WTC11 (cell line): ENCODE measurements around the gene PHKA1.

Source experiments
- NFE2L1 ChIP-seq: sonication (generic); formaldehyde crosslinking; IDR thresholded peaks from 2 replicates; pipeline ENCODE4 v1.8.1; 2023; ENCODE audit warnings: missing genetic modification reagents
- OVOL2 ChIP-seq: fragments of 250-450 bp; sonication (Bioruptor Pico); IDR thresholded peaks from 2 replicates; pipeline ENCODE4 v1.9.0; 2021; ENCODE audit warnings: mild to moderate bottlenecking, borderline replicate concordance
- SP1 ChIP-seq: sonication (generic); formaldehyde crosslinking; conservative IDR thresholded peaks from 2 replicates; pipeline ENCODE4 v1.8.1; 2022; ENCODE audit warnings: missing genetic modification reagents
- TCF7 ChIP-seq: sonication (generic); formaldehyde crosslinking; IDR thresholded peaks from 2 replicates; pipeline ENCODE4 v1.8.0; 2022; ENCODE audit warnings: mild to moderate bottlenecking, low read depth, missing genetic modification reagents, moderate library complexity
- ZNF121 ChIP-seq: sonication (generic); formaldehyde crosslinking; IDR thresholded peaks from 2 replicates; pipeline ENCODE4 v1.8.0; 2023; ENCODE audit warnings: missing genetic modification reagents
- ZNF263 ChIP-seq: sonication (generic); formaldehyde crosslinking; IDR thresholded peaks from 2 replicates; pipeline ENCODE4 v1.8.1; 2022; ENCODE audit warnings: low read depth, mild to moderate bottlenecking, moderate library complexity, missing genetic modification reagents
- ZNF423 ChIP-seq: fragments of 250-450 bp; sonication (Bioruptor Pico); IDR thresholded peaks from 2 replicates; pipeline ENCODE4 v2.1.2; 2022; ENCODE audit warnings: mild to moderate bottlenecking, moderate library complexity
- TF ChIP-seq, protein P1 (sequence below): fragments of 200-600 bp; IDR thresholded peaks from 2 replicates; pipeline ENCODE4 v1.8.0; 2022; ENCODE audit warnings: antibody characterized with exemption
- TF ChIP-seq, protein P2 (sequence below): sonication (generic); formaldehyde crosslinking; IDR thresholded peaks from 2 replicates; pipeline ENCODE4 v1.8.0; 2023; ENCODE audit warnings: missing genetic modification reagents
- TF ChIP-seq, protein P3 (sequence below): sonication (generic); formaldehyde crosslinking; IDR thresholded peaks from 2 replicates; pipeline ENCODE4 v1.8.1; 2023; ENCODE audit warnings: mild to moderate bottlenecking, missing genetic modification reagents, moderate library complexity
- TF ChIP-seq, protein P4 (sequence below): fragments of 250-450 bp; sonication (Bioruptor Pico); IDR thresholded peaks from 2 replicates; pipeline ENCODE4 v1.9.0; 2021; ENCODE audit warnings: mild to moderate bottlenecking
- TF ChIP-seq, protein P5 (sequence below): sonication (generic); formaldehyde crosslinking; IDR thresholded peaks from 2 replicates; pipeline ENCODE4 v1.8.0; 2022; ENCODE audit warnings: mild to moderate bottlenecking, missing genetic modification reagents
- TF ChIP-seq, protein P6 (sequence below): sonication (generic); formaldehyde crosslinking; conservative IDR thresholded peaks from 2 replicates; pipeline ENCODE4 v1.8.1; 2022; ENCODE audit warnings: mild to moderate bottlenecking, missing genetic modification reagents

DNA sequence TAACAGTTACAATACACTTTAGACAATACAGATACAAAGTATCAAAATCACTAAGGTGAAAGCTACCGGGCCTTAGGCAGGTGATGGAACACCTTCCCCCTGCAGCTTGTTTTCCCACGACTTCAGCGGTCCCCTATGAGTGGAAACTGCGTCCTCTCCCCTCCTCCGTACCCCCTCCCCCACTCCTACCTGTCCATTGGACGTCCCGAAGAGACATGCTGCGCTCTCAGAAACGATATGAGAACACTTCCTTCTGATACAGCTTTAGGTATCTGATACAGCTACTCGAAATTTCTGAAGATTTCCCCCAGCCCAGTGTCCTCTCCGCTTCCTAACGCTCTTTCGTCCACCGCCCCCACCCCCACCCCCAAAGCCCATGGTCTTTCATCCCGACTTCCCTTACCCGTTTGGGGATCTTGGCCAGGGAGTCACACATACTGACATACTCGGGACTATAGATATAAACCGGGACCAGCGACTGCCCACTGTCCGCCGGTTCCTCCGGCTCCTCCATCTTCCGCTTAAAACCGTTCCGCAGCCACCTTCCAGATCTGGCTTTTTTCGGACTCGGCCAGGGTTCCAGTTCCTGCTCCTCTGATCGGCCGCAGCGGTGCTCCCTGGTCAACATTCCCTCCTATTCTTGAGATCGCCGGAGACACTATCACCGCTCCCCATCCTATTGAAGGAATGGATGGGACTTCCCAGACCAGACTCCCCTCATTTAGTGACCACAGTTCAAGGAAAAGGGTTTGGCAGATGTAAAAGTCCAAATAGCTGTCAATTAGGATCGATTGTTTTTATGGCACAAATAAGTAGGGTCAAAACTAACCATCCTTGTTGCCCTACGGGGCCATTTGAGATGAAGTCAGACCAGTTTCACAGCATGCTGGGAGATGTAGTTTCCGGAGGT lies 141.6 kb downstream of the PHKA1 start, which contains the start of gene HDAC8:
- TF ChIP-seq, protein P1, sequence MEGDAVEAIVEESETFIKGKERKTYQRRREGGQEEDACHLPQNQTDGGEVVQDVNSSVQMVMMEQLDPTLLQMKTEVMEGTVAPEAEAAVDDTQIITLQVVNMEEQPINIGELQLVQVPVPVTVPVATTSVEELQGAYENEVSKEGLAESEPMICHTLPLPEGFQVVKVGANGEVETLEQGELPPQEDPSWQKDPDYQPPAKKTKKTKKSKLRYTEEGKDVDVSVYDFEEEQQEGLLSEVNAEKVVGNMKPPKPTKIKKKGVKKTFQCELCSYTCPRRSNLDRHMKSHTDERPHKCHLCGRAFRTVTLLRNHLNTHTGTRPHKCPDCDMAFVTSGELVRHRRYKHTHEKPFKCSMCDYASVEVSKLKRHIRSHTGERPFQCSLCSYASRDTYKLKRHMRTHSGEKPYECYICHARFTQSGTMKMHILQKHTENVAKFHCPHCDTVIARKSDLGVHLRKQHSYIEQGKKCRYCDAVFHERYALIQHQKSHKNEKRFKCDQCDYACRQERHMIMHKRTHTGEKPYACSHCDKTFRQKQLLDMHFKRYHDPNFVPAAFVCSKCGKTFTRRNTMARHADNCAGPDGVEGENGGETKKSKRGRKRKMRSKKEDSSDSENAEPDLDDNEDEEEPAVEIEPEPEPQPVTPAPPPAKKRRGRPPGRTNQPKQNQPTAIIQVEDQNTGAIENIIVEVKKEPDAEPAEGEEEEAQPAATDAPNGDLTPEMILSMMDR: no peak
- TF ChIP-seq ZNF423 (CRISPR knock-in tag) (no peak), TCF7 (CRISPR knock-in tag) (no peak), ZNF121 (CRISPR knock-in tag) (no peak), SP1 (CRISPR knock-in tag) (no peak), OVOL2 (CRISPR knock-in tag) (no peak), ZNF263 (CRISPR knock-in tag) (no peak), NFE2L1 (no peak)
- TF ChIP-seq, protein P2, sequence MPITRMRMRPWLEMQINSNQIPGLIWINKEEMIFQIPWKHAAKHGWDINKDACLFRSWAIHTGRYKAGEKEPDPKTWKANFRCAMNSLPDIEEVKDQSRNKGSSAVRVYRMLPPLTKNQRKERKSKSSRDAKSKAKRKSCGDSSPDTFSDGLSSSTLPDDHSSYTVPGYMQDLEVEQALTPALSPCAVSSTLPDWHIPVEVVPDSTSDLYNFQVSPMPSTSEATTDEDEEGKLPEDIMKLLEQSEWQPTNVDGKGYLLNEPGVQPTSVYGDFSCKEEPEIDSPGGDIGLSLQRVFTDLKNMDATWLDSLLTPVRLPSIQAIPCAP (CRISPR knock-in tag): no peak
- TF ChIP-seq, protein P3, sequence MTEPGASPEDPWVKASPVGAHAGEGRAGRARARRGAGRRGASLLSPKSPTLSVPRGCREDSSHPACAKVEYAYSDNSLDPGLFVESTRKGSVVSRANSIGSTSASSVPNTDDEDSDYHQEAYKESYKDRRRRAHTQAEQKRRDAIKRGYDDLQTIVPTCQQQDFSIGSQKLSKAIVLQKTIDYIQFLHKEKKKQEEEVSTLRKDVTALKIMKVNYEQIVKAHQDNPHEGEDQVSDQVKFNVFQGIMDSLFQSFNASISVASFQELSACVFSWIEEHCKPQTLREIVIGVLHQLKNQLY (CRISPR knock-in tag): no peak
- TF ChIP-seq, protein P4, sequence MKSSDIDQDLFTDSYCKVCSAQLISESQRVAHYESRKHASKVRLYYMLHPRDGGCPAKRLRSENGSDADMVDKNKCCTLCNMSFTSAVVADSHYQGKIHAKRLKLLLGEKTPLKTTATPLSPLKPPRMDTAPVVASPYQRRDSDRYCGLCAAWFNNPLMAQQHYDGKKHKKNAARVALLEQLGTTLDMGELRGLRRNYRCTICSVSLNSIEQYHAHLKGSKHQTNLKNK (CRISPR knock-in tag): no peak
- TF ChIP-seq, protein P5, sequence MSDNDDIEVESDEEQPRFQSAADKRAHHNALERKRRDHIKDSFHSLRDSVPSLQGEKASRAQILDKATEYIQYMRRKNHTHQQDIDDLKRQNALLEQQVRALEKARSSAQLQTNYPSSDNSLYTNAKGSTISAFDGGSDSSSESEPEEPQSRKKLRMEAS (CRISPR knock-in tag): no peak
- TF ChIP-seq, protein P6, sequence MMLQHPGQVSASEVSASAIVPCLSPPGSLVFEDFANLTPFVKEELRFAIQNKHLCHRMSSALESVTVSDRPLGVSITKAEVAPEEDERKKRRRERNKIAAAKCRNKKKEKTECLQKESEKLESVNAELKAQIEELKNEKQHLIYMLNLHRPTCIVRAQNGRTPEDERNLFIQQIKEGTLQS: no peak
